Muscle of arm (tissue), 12 donors: ENCODE results near the gene TTC13. TPM values are rescaled to one million over a fixed set of nuclear protein-coding genes. Genes with fewer than 3 reads are reported as not detected.

Experiments
- DNase-seq: peaks from one replicate; pipeline ENCODE4 v3.0.0-alpha.2; 2013
- polyA plus RNA-seq, 12 donors: library from polyadenylated mRNA; unstranded; fragments of 120-200 nt; gene quantifications; one replicate each; pipeline ENCODE4 v1.2.1, GENCODE V29; 2013; ENCODE audit not compliant: insufficient read length in 12 of 12

Gene TTC13
- polyA plus RNA-seq, 12 donors: 15.9 to 35.5 (median 22.4) TPM; not detected in 1

DNA sequence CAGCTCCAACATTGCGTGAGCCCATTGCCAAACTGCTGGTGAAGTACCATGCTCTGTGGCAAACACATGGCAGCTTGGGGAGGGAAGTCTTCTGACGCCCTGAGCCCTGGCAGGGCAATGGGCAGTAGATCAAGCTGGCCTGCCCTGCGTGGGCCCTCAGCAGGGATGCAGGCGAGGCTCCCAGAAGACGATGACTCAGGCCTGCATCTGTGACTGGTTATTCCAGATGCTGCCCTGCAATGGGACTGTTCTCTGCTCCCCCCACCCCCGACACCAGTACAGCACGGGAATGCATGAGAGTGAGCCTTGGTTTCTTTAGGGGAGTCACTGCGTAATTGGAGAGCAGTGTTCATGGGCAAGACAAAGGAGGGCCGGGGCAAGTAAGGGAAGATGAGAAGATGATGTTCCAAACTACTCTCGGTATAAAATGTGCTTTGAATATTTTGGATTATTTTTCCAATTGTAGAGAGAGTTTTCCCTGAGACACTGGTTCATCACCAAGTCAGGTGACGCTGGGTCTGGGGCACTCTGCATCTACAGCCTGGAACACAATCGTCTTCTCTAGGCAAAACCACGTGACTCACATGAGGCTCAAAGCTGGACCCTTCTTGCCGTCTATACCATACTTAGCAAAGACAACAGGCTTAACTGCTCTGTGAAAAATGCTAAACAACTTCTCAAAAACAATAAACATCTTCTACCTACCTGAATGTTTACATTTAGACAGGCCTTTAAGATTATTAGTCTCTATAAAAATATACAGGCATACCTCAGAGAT is 101.3 kb downstream of the TTC13 start:
- DNase-seq: no peak

DNA sequence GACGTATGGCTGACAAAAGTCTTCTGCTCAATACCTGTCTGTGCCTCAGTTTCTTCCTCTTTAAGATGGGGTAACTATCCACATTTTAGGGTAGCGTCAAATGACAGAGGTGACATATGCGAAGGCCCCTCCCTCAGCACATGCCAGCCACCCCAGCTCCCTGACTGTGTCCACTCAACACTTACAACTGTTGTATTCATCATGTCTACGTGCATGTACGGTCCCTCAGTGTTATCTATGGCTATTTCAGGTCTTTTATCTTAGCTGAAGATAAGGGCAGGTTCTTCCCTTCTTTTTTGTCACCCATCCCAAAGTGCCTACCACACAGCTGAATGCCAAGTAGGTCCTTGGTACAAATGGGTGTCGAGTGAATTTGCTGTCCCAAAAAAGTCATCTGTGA is 102.0 kb downstream of the TTC13 start:
- no peak for DNase-seq

DNA sequence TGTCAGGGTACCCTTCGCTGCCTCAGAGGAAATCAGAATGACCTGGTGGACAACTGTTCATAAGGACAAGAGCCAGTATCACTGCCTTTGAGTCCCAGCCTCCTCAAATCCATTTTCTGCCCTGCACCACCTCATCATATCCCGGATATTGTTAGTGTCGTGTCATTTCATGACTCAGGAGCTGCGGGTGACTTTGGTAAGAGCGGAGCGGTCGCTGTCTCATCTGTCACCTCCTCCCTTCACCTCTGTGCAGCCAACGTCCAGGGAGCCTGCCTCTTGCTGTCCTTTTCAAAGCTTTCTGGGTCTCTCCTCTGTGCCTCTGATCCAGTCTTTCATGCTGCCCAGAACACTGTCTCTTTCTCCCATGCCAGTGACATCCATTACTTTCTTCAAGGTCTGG is 103.3 kb downstream of the TTC13 start:
- DNase-seq: no peak

DNA sequence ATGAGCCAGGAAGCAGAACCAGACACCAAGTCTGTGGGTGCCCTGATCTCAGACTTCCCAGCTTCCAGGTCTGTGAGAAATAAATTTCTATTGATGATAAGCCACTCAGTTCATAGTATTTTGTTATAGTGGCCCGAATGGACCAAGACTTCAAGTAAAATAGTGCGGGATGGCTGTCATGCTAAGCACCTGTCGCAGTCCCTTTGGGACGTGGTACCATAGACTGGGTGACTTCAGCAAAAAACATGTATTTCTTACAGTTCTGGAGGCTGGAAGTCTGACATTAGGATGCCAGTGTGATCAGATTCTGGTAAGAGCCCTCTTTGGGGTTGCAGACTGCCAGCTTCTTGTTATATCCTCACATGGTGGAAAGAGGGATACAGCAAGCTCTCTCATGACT is 107.7 kb downstream of the TTC13 start:
- no peak for DNase-seq

DNA sequence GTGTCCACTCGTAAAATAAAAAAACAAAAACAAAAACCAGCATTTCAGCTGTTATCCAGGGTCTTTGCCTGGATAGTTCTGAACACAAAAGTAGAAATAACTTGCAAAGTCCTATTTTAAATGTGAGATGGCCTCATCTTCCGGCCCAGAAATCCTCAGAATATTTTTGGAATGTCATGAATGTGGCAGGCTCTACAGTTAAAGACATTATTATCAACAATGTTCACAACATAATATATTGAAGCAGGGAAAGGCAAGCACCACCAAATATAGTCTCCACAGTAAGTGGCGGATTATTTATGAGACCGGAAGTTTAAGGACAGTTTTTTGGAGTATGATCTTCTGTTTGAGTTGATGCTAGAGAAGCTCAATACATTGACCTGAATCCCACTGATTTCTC is 109.2 kb downstream of the TTC13 start:
- DNase-seq: no peak

DNA sequence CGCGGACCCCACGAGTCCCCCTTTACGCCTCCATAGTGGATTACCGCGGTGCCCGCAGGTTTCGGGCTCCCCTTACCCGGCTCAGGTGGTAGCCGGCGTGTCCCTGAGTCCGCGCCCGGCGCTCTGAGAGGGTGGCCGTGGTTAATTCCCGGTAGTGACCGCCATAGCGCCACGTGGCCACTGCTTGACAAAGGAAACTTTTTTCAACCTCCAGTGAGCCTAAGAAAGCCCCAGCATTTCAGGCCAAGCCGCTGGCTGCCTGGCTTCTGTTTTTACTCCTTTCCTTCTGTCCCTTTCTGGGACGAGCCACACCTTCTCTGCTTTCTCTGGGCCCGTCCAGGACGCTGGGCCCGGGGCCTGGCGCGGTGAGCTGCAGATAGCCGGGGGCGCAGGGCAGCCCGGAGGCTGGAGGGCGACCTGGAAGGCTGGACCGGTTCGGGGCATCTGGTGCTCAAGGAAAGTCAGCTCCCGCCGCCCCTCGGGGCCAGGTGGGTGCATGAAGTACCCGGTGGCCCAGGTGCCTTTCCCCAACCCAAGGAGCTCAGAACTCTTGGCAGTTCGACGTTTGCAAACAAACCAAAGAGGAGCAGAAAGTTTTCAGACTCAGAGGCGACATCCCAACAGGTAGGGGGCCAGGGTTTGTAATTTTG is 109.8 kb downstream of the TTC13 start:
- DNase-seq: peak; percentile 72

DNA sequence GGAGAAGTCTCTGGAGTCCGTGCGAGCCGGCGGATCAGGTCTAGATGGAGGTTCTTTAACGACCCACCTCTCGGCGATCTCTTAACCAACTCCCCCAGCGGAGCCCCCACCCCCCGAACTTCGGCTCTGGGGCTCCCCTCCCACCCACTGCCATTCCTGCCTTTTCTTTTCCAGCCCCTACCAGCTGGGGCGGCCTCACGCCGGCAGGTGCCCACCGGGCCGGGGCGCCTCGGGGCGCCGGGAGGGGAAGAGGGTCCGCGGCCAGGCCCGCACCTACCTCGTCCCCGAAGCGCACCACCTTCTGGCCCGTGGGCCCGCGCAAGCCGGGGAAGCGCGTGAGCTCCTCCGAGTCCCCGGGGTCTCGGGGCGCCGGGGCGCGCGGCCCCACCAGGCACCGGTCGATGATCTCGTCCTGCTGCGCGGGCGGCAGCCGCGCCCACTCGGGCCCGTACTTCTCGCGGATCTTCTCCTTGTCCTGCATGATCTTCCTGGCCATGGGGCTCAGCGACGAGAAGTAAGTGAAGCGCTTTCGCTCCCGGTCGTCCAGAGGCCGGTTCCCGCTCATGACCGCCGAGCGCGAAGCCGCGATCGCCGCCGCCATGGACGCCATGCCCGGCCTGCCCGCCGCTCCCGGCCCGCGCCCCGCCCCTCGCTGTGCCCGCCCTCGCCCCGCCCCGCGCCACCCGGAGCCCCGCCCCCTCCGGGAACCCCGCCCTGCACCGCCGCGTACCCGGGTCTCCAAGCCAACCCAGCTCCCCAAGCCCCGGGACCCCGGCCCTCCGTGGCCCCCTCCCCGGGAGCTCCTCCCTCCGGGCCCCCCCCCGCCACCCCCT is 110.5 kb downstream of the TTC13 start, which contains the start of gene C1orf198:
Gene C1orf198 (minus strand): TSS at position 619 of the 833 bp plus-strand sequence. CDS start 9 bp downstream, at position 610.
- peak; percentile 59 for DNase-seq

DNA sequence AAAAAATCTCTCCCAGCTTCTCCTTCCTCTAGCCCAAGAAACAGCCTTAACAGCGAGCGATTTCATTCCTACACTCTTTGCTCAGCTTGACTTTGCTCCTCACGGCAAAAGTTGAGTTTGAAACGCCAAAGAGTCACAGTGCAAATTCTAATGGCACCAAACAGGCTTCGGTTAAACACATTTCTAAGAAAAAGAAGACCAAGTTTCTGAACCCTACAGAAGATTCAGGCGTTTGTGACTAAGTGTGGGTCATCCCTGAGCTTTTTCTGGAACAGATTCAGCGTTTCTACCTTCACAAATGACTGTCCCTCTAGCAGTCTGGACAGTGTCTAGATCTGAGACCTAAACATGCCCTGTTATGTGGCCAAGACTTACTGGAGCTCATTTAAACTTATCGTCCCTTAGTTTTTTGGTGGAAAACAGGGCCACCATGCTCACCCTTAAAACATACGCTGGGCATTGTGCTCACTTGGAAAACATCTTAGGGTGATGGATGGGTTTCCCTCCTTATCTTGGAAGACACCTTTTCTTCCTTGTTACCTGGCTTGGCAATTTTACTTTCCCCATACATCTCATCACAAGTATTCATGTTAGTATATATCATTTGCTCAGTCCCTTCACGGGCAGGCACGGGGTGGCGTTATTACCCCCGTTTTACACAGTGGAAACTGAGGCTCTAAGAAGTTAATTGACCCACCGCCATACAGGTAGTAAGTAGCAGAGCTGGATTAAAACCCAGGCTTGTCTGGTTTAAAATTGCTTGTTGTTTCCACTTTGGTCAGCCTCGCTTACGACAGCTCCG is 111.4 kb downstream of the TTC13 start:
- peak; percentile 48 for DNase-seq

DNA sequence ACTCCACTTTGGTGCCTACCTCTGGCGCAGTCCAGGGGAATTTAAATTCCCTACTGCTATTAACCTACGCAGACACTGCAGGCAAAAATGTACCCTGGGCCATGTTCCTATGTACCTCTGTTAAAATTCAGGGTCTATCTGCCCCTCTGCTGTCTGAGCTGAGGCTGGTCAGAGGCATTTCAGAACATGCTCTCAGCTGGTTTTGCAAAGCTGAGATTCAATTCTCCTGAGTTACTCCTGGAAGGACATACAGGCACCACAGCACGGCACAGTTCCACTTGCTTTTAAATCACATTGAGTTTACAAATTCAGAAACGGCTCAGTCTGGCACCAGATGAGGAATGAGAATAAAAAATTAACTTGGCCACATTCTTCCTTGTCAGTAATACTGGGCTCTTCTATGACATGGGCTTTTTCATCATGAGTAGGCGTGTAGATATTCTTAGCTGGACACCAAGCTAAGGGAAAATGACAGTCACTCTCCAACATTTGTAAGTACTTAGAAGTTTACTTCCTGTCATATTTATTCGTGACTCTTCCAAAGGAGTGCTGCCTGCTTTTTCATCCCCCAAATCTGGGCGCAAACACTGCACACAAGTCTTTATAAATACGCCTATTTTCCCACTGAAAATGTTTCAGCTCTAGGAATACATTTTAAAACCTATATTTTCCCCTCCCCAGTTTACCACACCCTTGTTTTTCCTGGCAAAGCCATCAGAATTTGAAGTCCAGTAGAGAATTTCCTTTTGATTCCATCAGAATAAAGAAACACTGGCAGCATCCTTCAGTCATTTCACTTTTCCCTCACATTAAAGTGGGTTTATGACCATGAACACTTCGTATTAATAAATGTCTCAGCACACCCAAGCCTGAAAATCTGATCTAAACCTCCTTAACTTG is 112.2 kb downstream of the TTC13 start:
- peak; percentile 61 for DNase-seq

DNA sequence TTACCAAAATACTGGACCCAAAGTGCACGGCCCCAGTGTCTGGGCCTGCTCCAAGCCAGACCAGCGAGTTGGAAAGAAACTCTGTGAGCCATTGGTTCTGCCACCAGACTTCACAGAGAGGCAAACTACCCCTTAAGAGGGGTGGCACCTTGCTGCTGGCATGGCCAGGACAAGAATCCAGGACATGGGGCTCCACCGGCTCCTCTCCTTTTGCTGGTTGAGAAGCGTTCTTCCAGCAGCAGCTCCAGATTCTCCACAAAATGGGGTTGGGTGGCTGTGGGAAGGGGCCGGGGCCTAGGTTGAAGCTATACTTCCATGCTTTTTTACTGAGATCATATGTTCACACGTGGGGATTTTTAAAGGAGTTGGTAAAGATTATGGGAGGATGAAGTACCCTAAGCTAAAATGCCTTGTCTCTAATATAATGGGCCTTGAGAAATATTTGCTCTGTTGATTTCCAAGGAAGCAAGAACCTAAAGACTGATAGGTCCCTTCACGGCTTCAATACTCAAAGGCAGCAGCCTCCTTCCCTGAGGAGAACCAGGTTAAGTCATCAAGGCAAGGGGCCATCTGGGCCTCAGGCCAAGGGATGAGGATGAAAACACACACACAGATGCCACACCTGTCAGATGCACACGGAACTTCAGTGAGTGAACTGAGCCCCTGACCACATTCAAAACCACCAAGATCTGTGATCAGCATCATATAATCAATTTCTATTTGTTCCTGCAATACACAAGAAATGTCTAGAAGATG is 113.4 kb downstream of the TTC13 start:
- DNase-seq: no peak

DNA sequence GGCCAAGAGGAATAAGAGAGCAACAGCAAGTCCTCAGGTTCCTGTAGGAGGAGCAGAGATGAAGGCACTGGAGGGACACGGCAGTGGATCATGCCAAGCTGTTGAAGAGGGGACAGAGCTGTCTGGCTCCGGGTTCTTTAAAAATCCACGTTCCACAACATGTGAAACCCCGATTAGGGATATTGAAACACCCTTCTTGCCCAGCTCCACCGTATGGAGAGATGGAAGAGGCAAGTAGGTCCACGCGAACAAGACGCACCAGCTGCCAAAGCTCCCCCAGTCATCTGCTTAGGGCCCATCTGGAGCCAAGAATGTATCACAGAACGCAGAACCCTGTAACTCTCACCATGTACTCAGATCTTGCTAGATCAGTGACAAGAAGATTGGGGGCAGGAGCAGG is 114.2 kb downstream of the TTC13 start:
- no peak for DNase-seq

DNA sequence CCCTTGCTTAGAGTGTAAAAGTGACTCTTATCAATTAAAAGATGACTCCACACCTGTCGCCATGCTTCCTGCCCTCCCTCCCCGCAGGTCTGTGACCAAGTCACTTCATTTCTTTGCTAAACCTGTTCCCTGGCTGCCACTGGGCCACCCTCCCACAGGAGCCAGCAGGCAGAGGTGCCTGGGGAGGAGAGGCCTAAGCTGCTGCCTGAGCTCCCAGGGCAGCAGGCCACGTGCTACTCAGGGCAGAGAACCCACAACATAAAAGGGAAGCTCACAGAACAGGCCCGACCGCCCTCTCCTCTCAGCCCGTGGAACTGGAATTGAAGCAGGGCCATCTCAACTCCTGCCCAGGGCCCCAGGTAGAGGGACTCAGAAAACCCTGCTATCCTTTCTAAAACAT is 115.2 kb downstream of the TTC13 start:
- DNase-seq: no peak

DNA sequence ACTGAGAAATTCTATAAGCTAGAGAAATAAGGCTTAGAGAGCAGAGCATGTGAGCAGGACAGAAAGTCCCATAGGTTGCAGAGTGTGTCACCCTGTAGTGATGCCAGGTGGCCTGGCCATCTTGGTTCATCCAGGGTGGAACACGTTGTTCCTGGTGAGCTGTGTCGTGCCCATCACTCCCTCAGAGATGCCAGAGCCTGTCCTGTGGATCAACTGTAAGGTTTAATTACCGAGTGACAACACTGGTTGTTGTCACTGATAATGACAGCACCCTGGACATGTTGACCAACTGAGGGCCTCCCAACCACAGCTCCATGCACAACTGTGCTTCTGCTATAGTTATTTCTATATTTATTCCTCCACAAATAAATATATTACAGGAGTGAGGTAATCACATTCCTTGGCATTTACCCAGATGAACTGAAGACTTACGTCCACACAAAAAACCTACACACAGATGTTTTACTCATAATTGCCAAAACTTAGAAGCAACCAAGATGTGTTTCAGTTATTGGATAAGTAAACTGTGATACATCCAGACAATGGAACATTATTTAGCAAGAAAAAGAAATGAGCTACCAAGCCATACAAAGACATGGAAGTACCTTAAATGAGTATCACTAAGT is 116.6 kb downstream of the TTC13 start:
- no peak for DNase-seq

DNA sequence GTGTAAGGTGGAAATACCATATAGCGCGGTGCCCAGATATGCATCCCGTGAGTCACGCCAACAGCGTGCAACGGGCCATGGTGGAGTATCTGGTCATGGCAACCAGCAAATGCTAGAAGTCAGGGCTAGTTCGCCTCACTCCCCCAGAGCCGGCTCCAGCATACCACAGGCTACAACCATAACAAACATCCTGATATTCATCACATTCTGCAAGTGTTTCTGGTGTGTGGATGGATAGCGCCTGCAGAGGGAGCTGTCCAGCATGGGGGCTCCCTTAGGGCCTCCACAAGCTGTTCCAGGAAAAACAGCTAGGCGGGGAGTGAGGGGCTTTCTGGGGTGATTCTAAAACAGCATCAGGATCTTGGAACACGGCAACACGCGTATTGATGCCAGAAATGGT is 117.2 kb downstream of the TTC13 start:
- DNase-seq: no peak

DNA sequence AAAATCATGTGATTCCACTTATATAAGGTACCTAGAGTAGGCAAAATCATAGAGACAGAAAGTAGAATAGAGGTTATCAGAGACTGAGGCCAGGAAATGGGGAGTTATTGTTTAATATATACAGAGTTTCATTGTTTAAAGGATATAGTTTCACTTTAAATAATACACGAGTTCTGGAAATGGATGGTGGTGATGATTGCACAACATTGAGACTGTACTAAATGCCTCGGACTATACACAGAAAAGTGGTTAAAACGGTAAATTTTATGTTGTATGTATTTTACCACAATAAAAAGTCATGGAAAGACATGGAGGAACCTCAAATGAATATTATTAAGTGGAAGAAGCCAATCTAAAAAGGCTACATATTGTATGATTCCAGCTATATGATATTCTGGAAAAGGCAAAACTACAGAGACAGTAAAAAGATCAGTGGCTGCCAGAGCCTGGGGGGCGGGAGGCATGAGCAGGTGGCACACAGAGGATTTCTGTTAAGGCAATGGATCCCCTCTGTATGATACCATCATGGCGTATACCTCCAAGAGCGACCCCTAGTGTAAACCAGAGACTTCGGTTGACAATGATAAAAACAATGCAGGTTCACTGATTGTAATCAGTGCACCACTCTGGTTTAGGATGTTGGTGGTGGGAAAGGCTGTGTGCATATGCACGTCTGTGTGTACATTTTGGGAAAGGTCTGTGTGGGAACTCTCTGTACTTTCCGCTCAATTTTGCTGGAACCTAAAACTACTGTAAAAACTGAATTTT is 117.9 kb downstream of the TTC13 start:
- DNase-seq: no peak

DNA sequence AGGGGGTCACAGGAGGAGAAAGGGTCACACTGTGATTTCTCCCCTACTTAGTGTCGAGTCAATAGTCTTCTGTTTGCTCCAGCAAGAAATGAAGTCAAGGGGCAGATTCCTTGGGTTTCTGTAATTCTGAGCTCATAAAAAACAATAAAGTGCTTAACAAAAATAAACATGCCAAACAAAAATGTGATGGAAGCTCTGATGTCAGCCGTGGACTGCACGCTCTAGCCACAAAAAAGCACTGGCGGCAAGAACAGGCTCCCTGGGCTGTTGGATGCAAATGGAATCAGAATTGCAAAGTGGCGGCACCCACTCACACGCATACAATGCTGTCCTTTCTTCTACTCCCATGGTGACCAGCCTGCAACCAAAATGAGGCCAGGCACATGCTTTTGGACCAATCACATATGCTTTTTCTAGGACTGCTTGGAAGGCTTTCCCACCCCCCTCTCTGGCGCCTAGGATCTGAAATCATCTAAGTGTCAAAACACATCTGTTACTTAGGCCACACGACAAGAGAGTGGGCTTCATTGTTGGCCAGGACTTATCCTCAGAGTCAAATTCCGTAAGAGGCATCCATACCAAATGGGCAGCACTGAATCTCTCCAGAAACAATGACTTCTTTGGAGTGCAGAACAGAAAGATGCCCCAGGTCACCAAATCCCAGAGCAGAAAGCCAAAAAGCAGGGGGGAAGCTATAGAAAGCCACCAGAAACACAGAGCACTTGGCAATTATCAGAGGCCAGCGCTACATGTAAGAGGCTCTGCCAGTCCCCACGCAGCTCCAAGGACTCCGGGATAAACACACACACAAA is 119.5 kb downstream of the TTC13 start:
- peak; percentile 29 for DNase-seq

DNA sequence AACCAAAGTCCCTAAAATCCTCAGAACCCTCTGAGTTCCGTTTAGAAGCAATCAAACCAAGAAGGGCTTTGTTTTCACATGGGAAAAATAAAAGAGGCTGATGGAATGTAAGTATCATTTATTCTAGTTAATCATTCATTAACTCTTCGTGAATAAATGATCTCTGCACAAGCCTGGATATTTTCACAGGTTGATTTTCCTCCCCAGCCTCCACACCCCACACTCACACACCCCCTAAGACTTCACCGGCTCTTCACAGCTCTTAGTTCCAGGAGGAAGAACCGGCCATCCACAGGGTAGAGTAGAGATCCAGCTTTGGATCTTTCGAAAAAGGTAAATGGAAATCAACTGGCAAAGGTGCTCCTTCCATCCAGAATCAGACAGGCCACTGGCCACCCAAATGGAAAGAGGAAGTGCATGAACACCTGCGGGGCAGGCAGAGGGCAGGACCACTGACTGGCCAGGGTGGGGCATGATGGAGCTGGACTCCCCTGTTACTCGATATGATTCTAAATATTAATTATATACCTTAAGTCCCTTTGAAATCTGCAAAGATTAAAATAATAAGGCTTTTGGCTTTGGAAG is 120.3 kb downstream of the TTC13 start:
- no peak for DNase-seq
